Gastroesophageal sphincter (tissue), 4 donors: ENCODE measurements around the gene GRB2. TPM values are rescaled to one million over a fixed set of nuclear protein-coding genes. Genes with fewer than 3 reads are reported as not detected.

Source experiments
- ATAC-seq: fragments of 150-250 bp; one replicate; pipeline ENCODE4 v1.9.1; 2016; ENCODE audit warnings: mild to moderate bottlenecking, moderate library complexity
- H3K27ac ChIP-seq, 4 donors: fragments of 200-600 bp; sonication (generic) in 3 of 4; 1 replicate in 3 of 4; 2 replicates in 1 of 4; pipeline ENCODE4 v1.5.1; 2016 to 2019
- H3K27me3 ChIP-seq: fragments of 200-600 bp; sonication (generic); one replicate; pipeline ENCODE4 v1.5.1; 2019
- H3K36me3 ChIP-seq, 2 donors: fragments of 200-600 bp; sonication (generic); one replicate each; pipeline ENCODE4 v1.5.1; 2019; ENCODE audit warnings: control low read depth in 1 of 2
- H3K4me1 ChIP-seq, 3 donors: fragments of 200-600 bp; sonication (generic); 1 replicate in 2 of 3; 2 replicates in 1 of 3; pipeline ENCODE4 v1.5.1; 2016 to 2019; ENCODE audit warnings: control low read depth in 2 of 3
- H3K4me3 ChIP-seq, 2 donors: fragments of 200-600 bp; sonication (generic); one replicate each; pipeline ENCODE4 v1.5.1; 2019; ENCODE audit warnings: mild to moderate bottlenecking in 1 of 2, moderate library complexity in 1 of 2
- H3K9me3 ChIP-seq, 3 donors: fragments of 200-600 bp; sonication (generic); one replicate each; pipeline ENCODE4 v1.5.1; 2017 to 2019; ENCODE audit warnings: control low read depth in 2 of 3
- CTCF ChIP-seq, 4 experiments: fragments of 200-600 bp in 2 of 4; fragments of 450-650 bp in 2 of 4; sonication (generic) in 1 of 4; IDR thresholded peaks; one replicate each; pipeline ENCODE4 v1.5.1; 2017 to 2019; ENCODE audit warnings: antibody characterized with exemption in 4 of 4, mild to moderate bottlenecking in 2 of 4, moderate library complexity in 2 of 4
- EP300 ChIP-seq: sonication (generic); formaldehyde crosslinking; IDR thresholded peaks from one replicate; pipeline ENCODE4 v1.6.1; 2017; ENCODE audit warnings: antibody characterized with exemption, mild to moderate bottlenecking
- POLR2A ChIP-seq, 2 donors: fragments of 450-650 bp; IDR thresholded peaks; one replicate each; pipeline ENCODE4 v1.6.1; 2017; ENCODE audit warnings: antibody characterized with exemption in 2 of 2, mild to moderate bottlenecking in 2 of 2, moderate library complexity in 1 of 2
- POLR2AphosphoS5 ChIP-seq: sonication (generic); formaldehyde crosslinking; IDR thresholded peaks from one replicate; pipeline ENCODE4 v1.6.1; 2017; ENCODE audit warnings: antibody characterized with exemption
- WGBS, 2 donors: methylation state at CpG; one replicate each; pipeline ENCODE4 v1.1.5; 2018; ENCODE audit warnings: low coverage in 1 of 2; 5-methylcytosine and 5-hydroxymethylcytosine counted together
- total RNA-seq, 4 donors: library from RNA; depleted of rRNA; stranded (reverse); fragments of >200 nt; gene quantifications; one replicate each; pipeline ENCODE4 v1.1.0, GENCODE V29; 2016

GRB2 gene
- total RNA-seq, 4 donors from 2014 or later, result 80.6 to 113 (median 97.6) TPM

- peaks cover 0 to 19% (median 6%) of the 10 kb centered on the region in 3 donors for H3K4me1 ChIP-seq
- no peak for TF ChIP-seq POLR2A (IDR thresholded peaks at IDR 0.05)
- TF ChIP-seq EP300, result no peak
- no peak for TF ChIP-seq POLR2AphosphoS5
- no peak for TF ChIP-seq CTCF (IDR thresholded peaks at IDR 0.05)
- WGBS, 2 donors, result 95% methylated on average over 4 of the region's 6 CpGs; no CpG with 5 or more reads in 1 of the 2 donors
These were observed 127.8 kb downstream of the GRB2 start for GRCh38 chr17:75277664-75278071.

GRCh38 chr17:75273977-75274708 lies 131.3 kb downstream of the GRB2 start:
- Histone ChIP-seq H3K9me3 (no peaks in the 10 kb centered on the region), H3K4me3 (no peak overlapping the region), H3K27me3 (no peaks in the 10 kb centered on the region), H3K36me3 (peaks cover 0 to 23% of the 10 kb centered on the region in 2 donors), H3K27ac (no peak overlapping the region), H3K4me1 (peaks cover 0 to 43% (median 21%) of the 10 kb centered on the region in 3 donors)
- TF ChIP-seq EP300 (no peak), POLR2AphosphoS5 (no peak), POLR2A (IDR thresholded peaks at IDR 0.05) (no peak), CTCF (IDR thresholded peaks at IDR 0.05) (no peak)
- WGBS, 2 donors, result 38 to 72% methylated on average over 3 to 4 of the region's 7 CpGs
- no peak for ATAC-seq

More at GRCh38 chr17:75277664-75278071, 127.8 kb downstream of the GRB2 start:
- Histone ChIP-seq H3K4me3 (no peak overlapping the region), H3K27me3 (no peaks in the 10 kb centered on the region), H3K27ac (no peak overlapping the region), H3K36me3 (peaks cover 0 to 46% of the 10 kb centered on the region in 2 donors), H3K9me3 (no peaks in the 10 kb centered on the region)
- no peak for ATAC-seq

GRCh38 chr17:75272848-75273184 lies 132.7 kb downstream of the GRB2 start:
- H3K36me3 ChIP-seq, result peaks cover 0 to 15% of the 10 kb centered on the region in 2 donors
- no peaks in the 10 kb centered on the region for H3K9me3 ChIP-seq
- H3K27ac ChIP-seq, result peak overlapping the region in 3 of 4 donors; percentile 14 to 97 (median 14)
- no peaks in the 10 kb centered on the region for H3K27me3 ChIP-seq
- H3K4me3 ChIP-seq, result no peak overlapping the region
- ATAC-seq, result no peak
- TF ChIP-seq POLR2A (IDR thresholded peaks at IDR 0.05) (no peak), POLR2AphosphoS5 (no peak), CTCF (IDR thresholded peaks at IDR 0.05) (no peak), EP300 (no peak)
- peaks cover 0 to 47% (median 21%) of the 10 kb centered on the region in 3 donors for H3K4me1 ChIP-seq
- 50 to 67% methylated on average over 1 of the region's 3 CpGs for WGBS, 2 donors

GRCh38 chr17:75271955-75272847 lies 133.3 kb downstream of the GRB2 start:
- ATAC-seq, result no peak
- H3K27ac ChIP-seq, result peak overlapping the region in 2 of 4 donors; percentile 97 to 99
- peak overlapping the region; percentile 77 to 91 for H3K4me3 ChIP-seq
- 0% methylated on average over 3 of the region's 24 CpGs; no CpG with 5 or more reads in 1 of the 2 donors for WGBS, 2 donors
- peaks cover 0 to 50% (median 21%) of the 10 kb centered on the region in 3 donors for H3K4me1 ChIP-seq
- H3K27me3 ChIP-seq, result no peaks in the 10 kb centered on the region
- H3K9me3 ChIP-seq, result no peaks in the 10 kb centered on the region
- peaks cover 0 to 15% of the 10 kb centered on the region in 2 donors for H3K36me3 ChIP-seq
- TF ChIP-seq POLR2AphosphoS5, result no peak
- no peak for TF ChIP-seq POLR2A (IDR thresholded peaks at IDR 0.05)
- no peak for TF ChIP-seq CTCF (IDR thresholded peaks at IDR 0.05)
- no peak for TF ChIP-seq EP300
